ENCODE results near the gene OSBPL3. TPM values are rescaled to one million over a fixed set of nuclear protein-coding genes. Genes with fewer than 3 reads are reported as not detected.

Gene OSBPL3
- total RNA-seq, 1 experiment from 2014 or later, result 8.6 TPM

- Histone ChIP-seq H3K27ac (ENCODE audit: insufficient read length, low read depth, low read length) (no peak overlapping the region), H3K4me1 (ENCODE audit: insufficient read depth, low read length) (no peaks in the 10 kb centered on the region), H2BK120ac (ENCODE audit: low read depth, low read length, poor library complexity, severe bottlenecking) (no peak overlapping the region), H4K5ac (ENCODE audit: insufficient read length, low read depth, low read length) (no peak overlapping the region), H2BK12ac (ENCODE audit: insufficient read length, low read depth, low read length) (no peak overlapping the region), H2AK5ac (ENCODE audit: insufficient read length, low read length) (no peak overlapping the region), H3K4me2 (ENCODE audit: insufficient read depth, insufficient read length, low read length) (no peak overlapping the region), H4K20me1 (ENCODE audit: control insufficient read depth, insufficient read depth, insufficient read length) (no peaks in the 10 kb centered on the region), H2BK20ac (ENCODE audit: low read depth, low read length, poor library complexity, severe bottlenecking) (no peak overlapping the region), H3K18ac (ENCODE audit: insufficient read length, low read depth, low read length) (no peak overlapping the region), H3K79me1 (ENCODE audit: insufficient read depth, low read depth, low read length, poor library complexity, severe bottlenecking) (no peaks in the 10 kb centered on the region), H2BK15ac (ENCODE audit: low read depth, low read length) (no peak overlapping the region), H2BK5ac (ENCODE audit: insufficient read length, low read length) (no peak overlapping the region), H3K79me2 (ENCODE audit: insufficient read depth, low read length) (peaks cover 2% of the 10 kb centered on the region; the same call in 1 of the 2 replicates), H3K23ac (ENCODE audit: insufficient read length, low read depth, low read length) (no peak overlapping the region), H4K8ac (replicated peaks; ENCODE audit: insufficient read length, low read depth, low read length) (no peak overlapping the region), H3K27me3 (ENCODE audit: insufficient read depth, low read length) (no peaks in the 10 kb centered on the region), H3T11ph (ENCODE audit: low read length) (no peak overlapping the region), H3K4ac (ENCODE audit: low read depth, low read length) (no peak overlapping the region), H3K23me2 (ENCODE audit: insufficient read length, low read depth, low read length, poor library complexity, severe bottlenecking) (no peaks in the 10 kb centered on the region), H3K14ac (ENCODE audit: insufficient read depth, low read length) (no peak overlapping the region), H2AFZ (ENCODE audit: low read length) (no peak overlapping the region), H4K91ac (ENCODE audit: insufficient read length, low read depth, low read length) (no peak overlapping the region), H3K56ac (ENCODE audit: insufficient read length, low read depth, low read length) (no peak overlapping the region), H3K9ac (ENCODE audit: extremely low read depth, insufficient read length, low read length) (no peak overlapping the region), H3K9me3 (ENCODE audit: control insufficient read depth, low read depth, low read length) (no peaks in the 10 kb centered on the region)
- no peak for DNase-seq
- no peaks in the 10 kb centered on the region for H3K27me3 Mint-ChIP-seq (ENCODE audit: low read depth)
- peaks cover 27 to 30% of the 10 kb centered on the region in 2 experiments for H3K4me1 Mint-ChIP-seq
- TF ChIP-seq CTCF (conservative IDR thresholded peaks at IDR 0.05), result no peak
- H3K4me3 Mint-ChIP-seq, result no peak overlapping the region
- no peak overlapping the region for H3K27ac Mint-ChIP-seq
- peaks cover 0 to 2% (median 0%) of the 10 kb centered on the region in 3 experiments; a peak in 3 of 7 replicates for H3K36me3 Mint-ChIP-seq (ENCODE audit: insufficient read depth in 1 of 3, low read depth in 3 of 3)
- no CpG with 5 or more reads among the region's 1 CpG for WGBS (ENCODE audit: extremely low coverage, insufficient read length, low lambda C conversion rate)
- peaks cover 0 to 2% of the 10 kb centered on the region in 2 experiments; a peak in 1 of 5 replicates for H3K9me3 Mint-ChIP-seq
Measured at GRCh38 chr7:24939416-24939815, 40.6 kb downstream of the OSBPL3 start.

All from H9 (cell line).